K562 (cell line): ENCODE measurements around the gene SYT7. TPM values are rescaled to one million over a fixed set of nuclear protein-coding genes. Genes with fewer than 3 reads are reported as not detected.

Experiments used
- ATAC-seq: fragments of 200-7000 bp; cut with Tn5 transposase; 3 replicates; pipeline ENCODE4 v1.9.1; 2020; ENCODE audit warnings: moderate library complexity
- BruUV-seq: library from RNA; stranded (reverse); fragments of 400-500 nt; replicated peaks from 2 replicates; lab custom pipeline; 2021; lab: Mats Ljungman, UMichigan
- CTCF ChIA-PET: fragments of 300-600 bp; formaldehyde crosslinking; extraction: SDS; loops from one replicate; lab custom pipeline; 2021; ENCODE audit warnings: low intra/inter-chr PET ratio; lab: Yijun Ruan, JAX
- POLR2A ChIA-PET: fragments of 300-600, 350-650 bp; sonication (Branson Sonifier 250); formaldehyde crosslinking; extraction: SDS; loops from one replicate; lab custom pipeline; 2021; ENCODE audit warnings: antibody characterized with exemption, inconsistent platforms; lab: Yijun Ruan, JAX
- DNase-seq, 4 experiments: peaks; one replicate each; pipeline versions ENCODE4 v3.0.0 to v3.0.0-alpha.2; 2011 to 2018; ENCODE audit warnings: low spot score in 3 of 4, mixed read lengths in 3 of 4; ENCODE audit errors: extremely low read depth in 1 of 4
- FAIRE-seq: peaks from 2 replicates; lab custom pipeline; 2011; peaks lifted over from hg19 to GRCh38; lab: Jason Lieb, UNC
- H2AFZ ChIP-seq: 2 replicates; pipeline ENCODE4 v1.6.0; 2011; ENCODE audit warnings: low read depth, low read length, control low read depth, inconsistent platforms
- H3K27ac ChIP-seq: fragments of 200-600 bp; 3 replicates; pipeline ENCODE4 v1.8.0; 2011; ENCODE audit warnings: low read depth, mild to moderate bottlenecking, control low read depth, inconsistent platforms, low read length, moderate library complexity, mixed read lengths; ENCODE audit errors: extremely low read depth
- H3K27me3 ChIP-seq, 2 experiments: fragments of 300-600 bp in 1 of 2; 2 replicates in 1 of 2; 3 replicates in 1 of 2; pipeline versions ENCODE4 v1.6.0 to v1.8.0; 2011; ENCODE audit warnings: inconsistent platforms in 2 of 2, low read length in 2 of 2, mild to moderate bottlenecking in 1 of 2, mixed read lengths in 1 of 2, moderate library complexity in 1 of 2; ENCODE audit not compliant: control insufficient read depth in 2 of 2, insufficient read depth in 2 of 2
- H3K36me3 ChIP-seq: fragments of 300-600 bp; 3 replicates; pipeline ENCODE4 v1.8.0; 2011; ENCODE audit warnings: mild to moderate bottlenecking, low read length, inconsistent platforms; ENCODE audit not compliant: control insufficient read depth, insufficient read depth
- H3K4me1 ChIP-seq, 2 experiments: fragments of 200-600 bp in 1 of 2; replicated peaks in 1 of 2; 2 replicates in 1 of 2; 3 replicates in 1 of 2; pipeline versions ENCODE4 v1.5.1 to v1.8.0; 2011; ENCODE audit warnings: inconsistent platforms in 2 of 2, low read length in 2 of 2, mild to moderate bottlenecking in 1 of 2, mixed read lengths in 1 of 2, moderate library complexity in 1 of 2; ENCODE audit not compliant: control insufficient read depth in 2 of 2, insufficient read depth in 2 of 2
- H3K4me2 ChIP-seq: 2 replicates; pipeline ENCODE4 v1.6.1; 2011; ENCODE audit warnings: low read length, control low read depth, inconsistent platforms, mixed read lengths; ENCODE audit not compliant: insufficient read depth
- H3K4me3 ChIP-seq: fragments of 200-600 bp; sonication (generic), shearing (Covaris generic); 2 replicates; pipeline ENCODE4 v1.5.1; 2016; ENCODE audit warnings: control low read depth, inconsistent platforms
- H3K79me2 ChIP-seq: fragments of 200-600 bp; 3 replicates; pipeline ENCODE4 v1.8.0; 2011; ENCODE audit warnings: low read length, inconsistent platforms; ENCODE audit not compliant: control insufficient read depth, insufficient read depth
- H3K9ac ChIP-seq, 2 experiments: 2 replicates each; pipeline versions ENCODE4 v1.6.0 to v1.6.1; 2011; ENCODE audit warnings: low read depth in 2 of 2, low read length in 2 of 2, control low read depth in 1 of 2, inconsistent platforms in 1 of 2, mild to moderate bottlenecking in 1 of 2, mixed read lengths in 1 of 2; ENCODE audit not compliant: insufficient read depth in 1 of 2
- H3K9me1 ChIP-seq: one replicate; pipeline ENCODE4 v1.6.0; 2011; ENCODE audit warnings: inconsistent platforms, mild to moderate bottlenecking, low read length, moderate library complexity; ENCODE audit not compliant: control insufficient read depth, insufficient read depth
- H3K9me3 ChIP-seq: replicated peaks from 2 replicates; pipeline ENCODE4 v1.5.1; 2011; ENCODE audit warnings: low read depth, low read length, inconsistent platforms; ENCODE audit not compliant: control insufficient read depth, insufficient read depth
- H4K20me1 ChIP-seq: replicated peaks from 2 replicates; pipeline ENCODE4 v1.6.1; 2011; ENCODE audit warnings: low read length, inconsistent platforms, mixed read lengths; ENCODE audit not compliant: control insufficient read depth, insufficient read depth
- CREM ChIP-seq: IDR thresholded peaks from 2 replicates; pipeline ENCODE4 v1.6.1; 2014; ENCODE audit warnings: antibody characterized with exemption, low read depth
- EHMT2 ChIP-seq: fragments of 450-650 bp; IDR thresholded peaks from 2 replicates; pipeline ENCODE4 v1.6.1; 2018; ENCODE audit warnings: antibody characterized with exemption
- ELK3 ChIP-seq: fragments of 450-650 bp; formaldehyde crosslinking; IDR thresholded peaks from 2 replicates; pipeline ENCODE4 v1.4.0; 2020; ENCODE audit warnings: mild to moderate bottlenecking
- ESRRA ChIP-seq: fragments of 450-650 bp; IDR thresholded peaks from 2 replicates; pipeline ENCODE4 v1.6.1; 2014; ENCODE audit warnings: low read depth, mild to moderate bottlenecking, moderate library complexity, borderline replicate concordance
- KAT7 ChIP-seq: sonication (generic); formaldehyde crosslinking; IDR thresholded peaks from 2 replicates; pipeline ENCODE4 v1.8.0; 2022; ENCODE audit warnings: missing genetic modification reagents, mild to moderate bottlenecking, borderline replicate concordance
- MTA1 ChIP-seq: fragments of 450-650 bp; IDR thresholded peaks from 2 replicates; pipeline ENCODE4 v1.6.1; 2017; ENCODE audit warnings: borderline replicate concordance
- NFIC ChIP-seq: fragments of 450-650 bp; IDR thresholded peaks from 2 replicates; pipeline ENCODE4 v1.6.1; 2017; ENCODE audit warnings: mild to moderate bottlenecking, inconsistent platforms
- NFIX ChIP-seq: fragments of 250-450 bp; sonication (Bioruptor Pico); IDR thresholded peaks from 2 replicates; pipeline ENCODE4 v1.4.0; 2020; ENCODE audit warnings: low read depth, mild to moderate bottlenecking, moderate library complexity
- RCOR1 ChIP-seq, 2 experiments: IDR thresholded peaks; 2 replicates each; pipeline ENCODE4 v1.6.1; 2012; ENCODE audit warnings: low read depth in 2 of 2, low read length in 2 of 2, borderline replicate concordance in 1 of 2, improper control_type of control experiment in 1 of 2
- TCFL5 ChIP-seq: fragments of 250-450 bp; sonication (Bioruptor Pico); conservative IDR thresholded peaks from 2 replicates; pipeline ENCODE4 v1.6.1; 2021; ENCODE audit warnings: mild to moderate bottlenecking, moderate library complexity, matching md5 sums
- ZBTB1 ChIP-seq: sonication (generic); formaldehyde crosslinking; IDR thresholded peaks from 2 replicates; pipeline ENCODE4 v1.8.1; 2023; ENCODE audit warnings: missing genetic modification reagents, low read depth, mild to moderate bottlenecking, borderline replicate concordance
- WGBS: fragments of 100-300 bp; shearing (Covaris generic); methylation state at CpG from one replicate; pipeline ENCODE4 v1.1.6; 2016; ENCODE audit warnings: low coverage, mixed read lengths; ENCODE audit not compliant: insufficient coverage; ENCODE audit errors: missing lambda C conversion rate; 5-methylcytosine and 5-hydroxymethylcytosine counted together
- in situ Hi-C: fragments of 300-500 bp; cut with MboI; formaldehyde crosslinking; loops from 4 replicates; pipeline ENCODE4 v1.15.0; 2018; ENCODE audit warnings: inconsistent platforms, mixed read lengths
- intact Hi-C: fragments of 100-400 bp; cut with micrococcal nuclease; formaldehyde crosslinking; loops from 2 replicates; pipeline ENCODE4 v1.14.2; 2022
- polyA plus RNA-seq, 8 experiments: library from polyadenylated mRNA; depleted of rRNA in 4 of 8; stranded (reverse) in 5 of 8; unstranded in 3 of 8; fragments of >200 nt; fragmentation: Nextera tagmentation in 2 of 8; fragmentation: Illumina TruSeq in 1 of 8; extraction: Ambion mirVana in 2 of 8; extraction: Trizol in 1 of 8; gene quantifications; 2 replicates each; pipeline versions ENCODE4 v1.2.1 to v1.2.3, GENCODE V29; 2011 to 2014; ENCODE audit warnings: inconsistent platforms in 1 of 8, missing spikeins in 1 of 8
- total RNA-seq, 7 experiments: library from RNA; depleted of rRNA in 6 of 7; stranded (reverse); fragments of >200 nt in 6 of 7; fragmentation: Illumina TruSeq in 2 of 7; extraction: Trizol in 2 of 7; gene quantifications; 2 replicates each; pipeline versions ENCODE4 v1.2.1 to v1.2.3, GENCODE V29; 2011 to 2021; ENCODE audit warnings: low replicate concordance in 1 of 7
- TF ChIP-seq, protein P1 (sequence below): sonication (generic); formaldehyde crosslinking; IDR thresholded peaks from 2 replicates; pipeline ENCODE4 v1.8.0; 2022; ENCODE audit warnings: missing genetic modification reagents, mild to moderate bottlenecking, moderate library complexity, borderline replicate concordance

Gene SYT7
- total and polyA plus RNA-seq, 9 of the 15 experiments (the other 6 are each of a cell fraction or from before 2014, with no cell fraction given), result 0.01 to 0.51 (median 0.16) TPM; not detected in 1

DNA sequence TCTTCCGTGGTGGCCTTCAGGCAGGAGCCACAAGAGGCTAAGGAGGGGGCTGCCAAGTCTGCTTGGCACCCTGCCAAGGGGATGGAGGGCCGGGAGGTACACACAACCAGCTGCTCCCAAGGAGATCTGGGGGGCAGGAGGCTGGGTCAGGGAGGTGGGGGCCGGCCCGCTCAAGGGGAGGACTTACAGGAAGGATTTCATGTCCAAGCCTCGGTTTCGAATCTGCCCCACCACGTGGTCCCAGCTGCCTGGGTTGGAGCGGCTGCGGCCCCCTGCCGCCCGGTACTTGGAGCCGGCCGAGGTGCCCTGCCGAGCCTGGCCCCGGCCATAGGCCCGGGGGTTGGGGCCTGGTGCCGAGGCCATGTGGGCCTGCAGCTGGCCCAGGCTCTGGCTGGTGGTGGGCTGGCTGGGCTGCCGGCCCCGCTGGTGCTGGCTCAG, 38.8 kb downstream of the SYT7 start:
- FAIRE-seq (no peak), DNase-seq (no peak), ATAC-seq (no peak)
- POLR2A ChIA-PET, result interaction anchor here (1.2 kb wide), 1 partner anchor 20 kb away, joined by 3 read pairs; no protein-coding TSS in a partner anchor
- peaks cover 19 to 40% of the 10 kb centered on the region in 2 experiments for H3K4me1 ChIP-seq
- H3K9ac ChIP-seq, result peak overlapping the region in 1 of 2 experiments; percentile 43; a peak in 2 of 4 replicates
- no peaks in the 10 kb centered on the region for H3K9me3 ChIP-seq
- BruUV-seq, result no TSS peak
- no peak overlapping the region for H3K4me2 ChIP-seq
- peaks cover 7% of the 10 kb centered on the region; the same call in 1 of the 2 replicates for H4K20me1 ChIP-seq
- peaks cover 2% of the 10 kb centered on the region for H3K9me1 ChIP-seq
- WGBS, result 33% methylated on average over 9 of the region's 19 CpGs
- H2AFZ ChIP-seq, result no peak overlapping the region
- H3K36me3 ChIP-seq, result no peaks in the 10 kb centered on the region
- H3K27ac ChIP-seq, result no peak overlapping the region
- intact Hi-C loops (no loop called here), in situ Hi-C loops (no loop called here)
- no peaks in the 10 kb centered on the region for H3K79me2 ChIP-seq
- H3K27me3 ChIP-seq, result peaks cover 4 to 19% of the 10 kb centered on the region in 2 experiments; a peak in 3 of 5 replicates
- H3K4me3 ChIP-seq, result no peak overlapping the region
- TF ChIP-seq NFIC (peak; percentile 96), TCFL5 (CRISPR knock-in tag) (no peak), NFIX (peak; percentile 84)
- CTCF ChIA-PET, result no interaction called here

- Histone ChIP-seq H3K27ac (no peak overlapping the region), H3K27me3 (peaks cover 4 to 20% of the 10 kb centered on the region in 2 experiments; a peak in 3 of 5 replicates), H3K4me3 (no peak overlapping the region), H4K20me1 (peaks cover 7% of the 10 kb centered on the region; the same call in 1 of the 2 replicates), H3K9me1 (peaks cover 2% of the 10 kb centered on the region), H2AFZ (no peak overlapping the region), H3K9ac (peak overlapping the region in 1 of 2 experiments; percentile 17; a peak in 1 of 4 replicates), H3K79me2 (no peaks in the 10 kb centered on the region), H3K9me3 (no peaks in the 10 kb centered on the region), H3K36me3 (no peaks in the 10 kb centered on the region), H3K4me1 (peaks cover 19 to 37% of the 10 kb centered on the region in 2 experiments), H3K4me2 (no peak overlapping the region)
- WGBS, result 0% methylated on average over 1 of the region's 3 CpGs
- FAIRE-seq, result no peak
- in situ Hi-C loops, result no loop called here
- CTCF ChIA-PET, result no interaction called here
- POLR2A ChIA-PET, result interaction anchor here (1.2 kb wide), 1 partner anchor 21 kb away, joined by 3 read pairs; no protein-coding TSS in a partner anchor
- intact Hi-C loops, result no loop called here
- DNase-seq, result peak; percentile 56 to 73 (median 64)
- no TSS peak for BruUV-seq
- peak; percentile 76 for ATAC-seq
- TF ChIP-seq ZBTB1 (CRISPR knock-in tag) (no peak), EHMT2 (no peak), KAT7 (CRISPR knock-in tag) (no peak), ELK3 (CRISPR knock-in tag) (no peak), RCOR1 (IDR thresholded peaks at IDR 0.05; ENCODE audit: borderline replicate concordance in 1 of 2, low read depth in 2 of 2, low read length in 2 of 2) (0 out of 4 replicates have a peak, but pooled peaks of 1 of the 2 experiments have one; percentile 29), ESRRA (peak; percentile 34; the same call in 1 of the 2 replicates), CREM (no peak), MTA1 (peak; percentile 66; the same call in 1 of the 2 replicates)
- TF ChIP-seq, protein P1, sequence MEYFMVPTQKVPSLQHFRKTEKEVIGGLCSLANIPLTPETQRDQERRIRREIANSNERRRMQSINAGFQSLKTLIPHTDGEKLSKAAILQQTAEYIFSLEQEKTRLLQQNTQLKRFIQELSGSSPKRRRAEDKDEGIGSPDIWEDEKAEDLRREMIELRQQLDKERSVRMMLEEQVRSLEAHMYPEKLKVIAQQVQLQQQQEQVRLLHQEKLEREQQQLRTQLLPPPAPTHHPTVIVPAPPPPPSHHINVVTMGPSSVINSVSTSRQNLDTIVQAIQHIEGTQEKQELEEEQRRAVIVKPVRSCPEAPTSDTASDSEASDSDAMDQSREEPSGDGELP (CRISPR knock-in tag), result no peak
Observed at GRCh38 chr11:61541598-61541997, 39.3 kb downstream of the SYT7 start.
